ENCODE data around the gene SEC23A.
"Not testable (repeated sequence)": the region's sequence is repeated elsewhere in the genome, so short reads cannot be mapped to it uniquely, and the experiment has no call there.

Gene SEC23A

DNA sequence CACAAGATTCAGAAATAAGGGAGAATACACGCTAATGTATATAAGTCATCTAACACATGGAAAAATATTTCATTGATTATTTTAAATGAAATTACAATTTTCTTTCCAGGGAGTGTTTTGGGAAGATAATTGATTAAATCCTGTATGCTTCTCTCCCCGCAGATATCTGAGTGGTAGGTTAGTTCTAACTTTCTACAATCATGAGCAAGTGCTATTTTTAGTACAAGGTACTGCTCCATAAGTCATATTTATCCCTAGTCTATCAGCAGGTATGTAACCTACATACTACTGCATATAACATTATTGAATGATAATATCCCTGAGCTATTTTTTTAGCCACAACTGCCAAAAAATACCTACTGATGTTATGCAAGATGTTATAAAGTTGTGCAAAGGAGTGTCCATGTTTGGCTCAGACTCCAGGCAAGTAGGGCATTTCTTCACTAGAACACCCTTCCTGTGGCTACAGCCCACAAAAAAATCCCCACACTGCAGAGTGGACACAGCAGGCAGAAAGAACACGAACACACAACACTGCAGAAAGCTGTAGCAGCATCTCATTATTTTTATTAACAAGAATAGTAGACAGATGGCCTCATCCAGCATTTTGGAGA lies 87.0 kb downstream of the SEC23A start:
- no peak for DNase-seq (ENCODE audit: low read depth in 1 of 2, low spot score in 1 of 2)
- TF ChIP-seq JUND (IDR thresholded peaks at IDR 0.05; ENCODE audit: low read depth), result no peak
- in situ Hi-C loops (cut with HindIII; ENCODE audit: low pct_unique_long_range_greater_than_20kb, low sequenced_read_pairs), result no loop called here

- peak; percentile 63 to 71 for DNase-seq (ENCODE audit: low read depth in 1 of 2, low spot score in 1 of 2)
- in situ Hi-C loops (cut with HindIII; ENCODE audit: low pct_unique_long_range_greater_than_20kb, low sequenced_read_pairs), result no loop called here
- TF ChIP-seq JUND (IDR thresholded peaks at IDR 0.05; ENCODE audit: low read depth), result no peak
These were observed 87.6 kb downstream of the SEC23A start for GRCh38 chr14:39015360-39015961.

DNA sequence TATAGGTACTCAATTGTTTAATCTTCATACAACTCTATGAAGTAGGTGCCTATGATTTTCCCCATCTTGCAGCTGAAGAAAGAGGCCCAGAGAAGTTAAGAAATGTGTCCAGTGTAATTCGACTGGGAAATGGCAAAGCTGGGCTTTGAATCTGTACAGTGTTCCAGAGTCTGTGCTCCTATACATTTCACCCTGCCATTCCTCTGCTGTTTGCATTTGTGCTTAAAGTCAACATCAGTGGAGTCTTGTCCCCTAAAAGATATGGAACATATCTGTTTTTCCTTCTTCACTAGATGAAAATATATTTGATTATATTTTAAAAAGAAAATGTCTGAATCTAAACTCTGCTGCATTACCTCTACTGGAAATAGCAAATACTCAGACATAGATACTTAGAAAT lies 88.6 kb downstream of the SEC23A start:
- DNase-seq (ENCODE audit: low read depth in 1 of 2, low spot score in 1 of 2), result no peak
- in situ Hi-C loops (cut with HindIII; ENCODE audit: low pct_unique_long_range_greater_than_20kb, low sequenced_read_pairs), result no loop called here
- TF ChIP-seq JUND (IDR thresholded peaks at IDR 0.05; ENCODE audit: low read depth), result no peak

DNA sequence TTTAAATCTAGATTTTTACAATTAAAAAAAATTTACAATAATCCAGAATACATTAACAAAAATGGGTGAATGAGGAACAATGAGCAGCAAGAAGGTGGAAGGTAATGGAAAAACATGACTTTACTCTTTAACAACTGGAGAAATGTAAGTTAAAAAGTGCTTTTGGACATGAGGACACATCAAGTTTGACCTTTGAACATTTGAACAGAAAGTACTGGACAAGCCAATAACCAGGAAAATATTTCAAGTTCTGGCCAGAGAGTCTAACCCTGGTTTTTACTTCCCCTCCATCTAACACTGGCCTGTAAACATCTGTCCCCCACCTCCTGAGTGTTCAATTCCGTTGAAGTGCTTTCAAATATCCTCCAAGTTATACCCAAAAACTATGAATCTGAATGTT lies 94.1 kb downstream of the SEC23A start:
- DNase-seq (ENCODE audit: low read depth in 1 of 2, low spot score in 1 of 2); in situ Hi-C loops (cut with HindIII; ENCODE audit: low pct_unique_long_range_greater_than_20kb, low sequenced_read_pairs): not testable (repeated sequence)

DNA sequence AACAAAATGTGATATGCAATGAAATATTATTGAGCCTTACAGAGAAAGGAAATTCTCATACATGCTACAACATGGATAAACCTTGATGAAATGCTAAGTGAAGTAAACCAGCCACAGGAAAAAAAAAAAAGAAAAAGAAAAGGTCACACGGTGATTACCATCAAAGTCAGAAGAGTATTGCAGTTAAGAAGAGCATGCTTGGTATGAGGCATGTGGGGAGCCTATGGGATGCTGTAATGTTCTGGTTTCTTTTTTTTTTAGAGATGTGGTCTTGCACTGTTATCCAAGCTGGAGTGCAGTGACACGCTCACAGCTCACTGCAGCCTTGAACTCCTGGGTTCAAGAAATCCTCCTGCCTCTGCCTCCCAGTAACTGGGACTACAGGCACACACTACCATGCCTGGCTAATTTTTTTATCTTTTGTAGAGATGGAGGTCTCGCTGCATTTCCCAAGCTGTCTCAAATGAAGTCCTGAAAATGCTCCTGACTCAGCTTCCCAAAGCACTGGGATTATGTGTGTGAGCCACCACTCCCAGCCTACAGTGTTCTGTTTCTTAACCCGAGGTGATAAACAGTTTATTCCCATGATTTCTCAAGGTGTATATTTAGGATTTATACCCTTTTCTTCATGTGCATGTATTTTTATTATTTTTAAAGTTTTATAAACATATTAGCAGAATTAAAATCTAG lies 96.2 kb downstream of the SEC23A start:
- no peak for TF ChIP-seq JUND (IDR thresholded peaks at IDR 0.05; ENCODE audit: low read depth)
- DNase-seq (ENCODE audit: low read depth in 1 of 2, low spot score in 1 of 2), result no peak
- in situ Hi-C loops (cut with HindIII; ENCODE audit: low pct_unique_long_range_greater_than_20kb, low sequenced_read_pairs), result no loop called here

- in situ Hi-C loops (cut with HindIII; ENCODE audit: low pct_unique_long_range_greater_than_20kb, low sequenced_read_pairs), result no loop called here
- no peak for DNase-seq (ENCODE audit: low read depth in 1 of 2, low spot score in 1 of 2)
- no peak for TF ChIP-seq JUND (IDR thresholded peaks at IDR 0.05; ENCODE audit: low read depth)
These were observed 97.8 kb downstream of the SEC23A start for GRCh38 chr14:39005044-39005880.

DNA sequence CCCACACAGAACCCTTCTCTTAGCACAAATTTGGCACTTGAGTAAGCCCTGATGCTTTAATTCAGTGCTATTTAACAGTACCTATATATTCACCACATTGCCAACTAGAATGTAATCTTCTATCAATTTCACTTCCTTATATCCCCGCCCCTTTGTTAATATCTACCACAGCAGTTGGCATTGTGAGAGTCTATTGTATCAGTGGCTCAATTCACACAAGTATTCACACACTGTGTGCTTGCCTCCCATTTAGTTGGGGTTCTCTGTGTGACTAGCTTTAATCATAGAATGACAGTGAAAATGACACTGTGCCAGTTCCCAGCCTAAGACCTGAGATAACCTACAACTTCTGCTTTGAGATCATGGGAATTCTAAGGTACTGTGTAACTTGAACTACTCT lies 103.1 kb downstream of the SEC23A start:
- in situ Hi-C loops (cut with HindIII; ENCODE audit: low pct_unique_long_range_greater_than_20kb, low sequenced_read_pairs), result no loop called here
- TF ChIP-seq JUND (IDR thresholded peaks at IDR 0.05; ENCODE audit: low read depth), result no peak
- DNase-seq (ENCODE audit: low read depth in 1 of 2, low spot score in 1 of 2), result no peak

DNA sequence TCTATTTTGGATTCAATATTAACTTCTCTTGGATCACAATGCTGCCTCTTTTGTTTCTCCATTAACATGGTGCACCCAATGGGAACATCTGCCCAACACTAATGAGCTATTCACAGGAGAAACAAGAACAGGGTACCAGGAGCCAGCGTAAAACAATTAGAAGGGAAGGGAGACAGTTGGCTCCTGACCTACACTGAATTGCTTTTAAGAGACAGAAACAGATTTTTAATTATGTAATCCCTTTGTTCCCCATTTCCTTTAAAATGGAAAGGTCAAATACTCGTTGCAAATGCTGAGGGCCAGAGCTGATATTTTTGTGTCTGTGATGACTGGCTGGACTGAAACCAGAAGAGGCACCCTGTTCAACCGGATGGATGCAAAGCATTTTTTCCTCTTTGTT lies 108.3 kb downstream of the SEC23A start:
- TF ChIP-seq JUND (IDR thresholded peaks at IDR 0.05; ENCODE audit: low read depth), result no peak
- DNase-seq (ENCODE audit: low read depth in 1 of 2, low spot score in 1 of 2), result no peak
- in situ Hi-C loops (cut with HindIII; ENCODE audit: low pct_unique_long_range_greater_than_20kb, low sequenced_read_pairs), result no loop called here

- no peak for DNase-seq (ENCODE audit: low read depth in 1 of 2, low spot score in 1 of 2)
- in situ Hi-C loops (cut with HindIII; ENCODE audit: low pct_unique_long_range_greater_than_20kb, low sequenced_read_pairs), result no loop called here
- no peak for TF ChIP-seq JUND (IDR thresholded peaks at IDR 0.05; ENCODE audit: low read depth)
These were observed 109.1 kb downstream of the SEC23A start for GRCh38 chr14:38993981-38994380.

GRCh38 chr14:38992067-38992844 lies 110.8 kb downstream of the SEC23A start:
- DNase-seq (ENCODE audit: low read depth in 1 of 2, low spot score in 1 of 2), result peak in 1 of 2 experiments; percentile 22
- in situ Hi-C loops (cut with HindIII; ENCODE audit: low pct_unique_long_range_greater_than_20kb, low sequenced_read_pairs), result no loop called here
- no peak for TF ChIP-seq JUND (IDR thresholded peaks at IDR 0.05; ENCODE audit: low read depth)

GRCh38 chr14:38991299-38991698 lies 111.7 kb downstream of the SEC23A start:
- no peak for TF ChIP-seq JUND (IDR thresholded peaks at IDR 0.05; ENCODE audit: low read depth)
- in situ Hi-C loops (cut with HindIII; ENCODE audit: low pct_unique_long_range_greater_than_20kb, low sequenced_read_pairs), result no loop called here
- DNase-seq (ENCODE audit: low read depth in 1 of 2, low spot score in 1 of 2), result no peak

DNA sequence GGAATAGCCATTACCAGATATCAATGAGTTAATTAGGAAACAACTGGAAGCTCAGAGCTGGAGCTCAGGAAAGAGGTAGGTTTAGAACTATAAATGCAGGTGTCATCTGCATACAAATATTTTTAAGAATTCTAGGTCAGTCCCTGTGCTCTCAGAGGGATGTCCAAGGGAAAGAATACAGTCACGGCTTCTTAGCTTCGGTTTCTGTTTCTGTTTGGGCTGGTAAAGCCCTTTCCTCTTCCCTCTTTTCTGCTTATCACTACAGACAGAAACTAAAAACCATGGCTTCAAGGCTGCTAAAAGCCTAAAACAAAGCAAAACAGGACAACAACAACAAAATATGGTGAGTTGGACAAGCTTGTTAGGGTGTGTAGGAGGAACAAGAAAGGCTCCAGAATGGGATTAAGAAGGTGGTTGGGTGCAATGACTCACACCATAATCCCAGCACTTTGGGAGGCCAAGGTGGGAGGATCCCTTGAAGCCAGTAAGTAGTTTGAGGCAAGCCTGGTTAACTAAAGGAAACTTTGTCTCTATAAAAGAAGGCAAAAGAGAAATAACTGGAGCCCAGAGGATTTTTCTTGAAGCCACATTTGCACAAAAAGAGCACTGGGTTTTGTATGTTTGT lies 113.0 kb downstream of the SEC23A start:
- no peak for DNase-seq (ENCODE audit: low read depth in 1 of 2, low spot score in 1 of 2)
- in situ Hi-C loops (cut with HindIII; ENCODE audit: low pct_unique_long_range_greater_than_20kb, low sequenced_read_pairs), result no loop called here
- no peak for TF ChIP-seq JUND (IDR thresholded peaks at IDR 0.05; ENCODE audit: low read depth)
